Stimulated activated CD8-positive, alpha-beta memory T cell treated with anti-CD3 and anti-CD28 coated beads, Interleukin-15, amount 100 ng/mL, for 4 hours (primary cell): Measurements from ENCODE around the gene C21orf58.
A peak's percentile ranks its signal among the peaks of the same experiment; 100 is the strongest.

ENCODE experiments used
- DNase-seq, 2 donors: peaks; one replicate each; pipeline ENCODE4 v3.0.0-alpha.2; 2020; ENCODE audit warnings: low read depth in 2 of 2

Gene C21orf58

DNA sequence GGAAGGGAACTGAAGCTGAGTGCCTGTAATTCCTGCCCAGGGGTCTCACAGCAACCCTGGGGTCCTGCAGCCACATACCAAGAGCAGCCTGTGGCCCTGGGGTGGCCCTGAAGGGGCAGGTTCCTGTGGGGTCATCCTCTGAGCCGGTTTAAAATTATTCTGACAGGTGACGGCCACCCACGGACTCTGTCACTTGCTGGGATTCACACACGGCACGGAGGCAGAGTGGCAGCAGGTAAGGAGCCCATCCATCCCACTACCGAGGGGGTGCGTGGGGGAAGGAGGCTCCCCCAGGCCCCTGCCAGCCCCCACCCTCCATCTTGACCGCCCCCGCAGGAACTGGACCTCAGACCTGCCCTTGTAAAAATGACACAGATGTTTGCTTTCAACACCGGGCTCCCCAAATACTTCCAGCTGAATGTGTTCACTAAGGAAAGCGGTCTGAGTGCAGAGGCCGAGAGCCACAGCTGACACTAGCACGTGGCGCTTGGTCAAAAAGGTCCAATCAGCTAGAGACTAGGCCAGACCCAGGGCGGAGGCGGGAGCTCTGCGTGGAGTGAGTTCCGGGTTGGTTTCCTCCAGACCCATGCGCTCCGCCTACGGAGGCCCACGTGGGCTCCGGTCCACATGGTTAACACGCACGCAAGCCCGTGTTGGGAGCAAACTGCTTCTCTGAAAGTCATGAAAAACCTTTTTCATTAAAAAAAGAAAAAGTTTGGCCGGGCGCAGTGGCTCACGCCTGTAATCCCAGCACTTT lies 27.5 kb downstream of the C21orf58 start:
- DNase-seq: peak; percentile 34 to 37

- no peak for DNase-seq
These were observed 28.4 kb downstream of the C21orf58 start for GRCh38 chr21:46295177-46295770.

DNA sequence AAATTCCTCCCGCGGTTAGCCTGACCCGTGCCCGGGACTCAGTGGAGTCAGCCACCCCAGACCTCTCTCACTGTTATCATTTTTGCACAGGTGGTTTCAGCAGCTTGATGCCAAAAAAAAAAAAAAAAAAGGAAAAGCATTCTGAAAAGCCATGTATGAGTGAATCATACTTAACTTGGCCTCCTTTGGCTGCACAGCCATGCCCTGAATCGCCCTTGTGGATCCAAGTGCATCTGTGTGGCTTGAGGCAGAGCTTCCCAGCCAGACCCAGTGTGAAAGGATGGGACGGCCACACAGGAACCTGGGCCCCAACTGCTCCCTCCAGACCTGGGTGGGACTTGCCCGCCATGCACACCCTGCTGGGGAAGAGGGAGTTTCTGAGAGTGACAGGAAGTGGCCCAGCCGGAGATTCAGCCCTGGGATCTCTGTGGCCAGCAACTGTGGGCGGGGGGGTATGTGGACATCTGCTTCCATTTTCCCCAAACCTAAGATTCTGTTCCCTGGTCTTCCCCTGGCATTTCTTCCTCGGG lies 29.0 kb downstream of the C21orf58 start:
- DNase-seq: no peak

DNA sequence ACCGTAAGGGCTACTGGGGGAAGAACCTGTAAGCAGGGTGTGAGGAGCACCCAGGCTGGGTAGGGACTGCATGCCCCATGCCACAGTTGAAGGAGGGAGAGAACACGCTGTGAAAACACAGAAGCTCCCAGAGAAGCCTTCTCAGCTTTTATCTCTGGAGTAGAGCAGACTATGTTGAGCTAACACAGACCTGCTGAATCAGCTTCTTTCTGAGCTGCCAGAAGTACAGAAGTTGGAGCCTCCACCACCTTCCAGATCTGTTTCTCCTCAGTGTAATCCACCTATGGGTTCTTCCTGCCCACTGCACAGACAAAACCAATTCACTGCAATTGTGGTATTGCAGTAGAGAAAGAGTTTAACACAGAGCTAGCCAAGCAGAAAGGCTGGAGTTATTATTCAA lies 32.1 kb downstream of the C21orf58 start:
- DNase-seq: no peak

DNA sequence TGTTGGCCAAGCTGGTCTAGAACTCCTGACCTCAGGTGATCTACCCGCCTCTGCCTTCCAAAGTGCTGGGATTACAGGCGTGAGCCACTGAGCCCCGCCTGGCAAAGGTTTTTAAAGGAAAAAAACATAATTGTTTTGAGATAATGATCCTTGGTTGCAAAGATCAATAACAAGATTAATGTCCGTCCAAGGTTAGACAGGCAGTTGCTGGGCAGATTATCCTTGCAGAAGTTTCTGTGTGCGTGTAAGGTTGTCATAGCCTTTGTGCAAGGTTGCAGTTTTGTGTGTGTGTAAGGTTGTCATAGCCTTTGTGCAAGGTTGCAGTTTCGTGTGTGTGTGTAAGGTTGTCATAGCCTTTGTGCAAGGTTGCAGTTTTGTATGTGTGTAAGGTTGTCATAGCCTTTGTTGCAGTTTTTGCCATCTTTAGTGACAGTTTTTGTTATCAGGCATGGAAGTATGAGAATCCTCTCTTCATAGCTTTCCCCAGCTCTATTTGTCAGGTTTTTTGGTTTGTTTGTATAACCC lies 34.0 kb downstream of the C21orf58 start:
- no peak for DNase-seq

DNA sequence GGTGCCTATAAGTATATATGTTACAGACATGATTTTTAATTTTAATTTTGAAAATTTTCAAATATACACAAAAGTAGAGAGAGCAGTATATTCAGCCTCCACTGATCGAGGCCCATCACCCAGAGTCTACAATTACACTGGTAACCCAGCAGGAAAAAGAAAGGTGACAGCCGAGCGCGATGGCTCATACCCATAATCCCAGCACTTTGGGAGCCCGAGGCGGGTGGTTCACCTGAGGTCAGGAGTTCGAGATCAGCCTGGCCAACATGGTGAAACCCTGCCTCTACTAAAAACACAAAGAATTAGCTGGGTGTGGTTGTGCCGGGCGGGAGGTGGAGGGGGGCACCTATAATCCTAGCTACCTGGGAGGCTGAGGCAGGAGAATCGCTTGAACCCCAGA lies 36.1 kb downstream of the C21orf58 start:
- DNase-seq: no peak

GRCh38 chr21:46286648-46287002 lies 37.0 kb downstream of the C21orf58 start:
- no peak for DNase-seq

DNA sequence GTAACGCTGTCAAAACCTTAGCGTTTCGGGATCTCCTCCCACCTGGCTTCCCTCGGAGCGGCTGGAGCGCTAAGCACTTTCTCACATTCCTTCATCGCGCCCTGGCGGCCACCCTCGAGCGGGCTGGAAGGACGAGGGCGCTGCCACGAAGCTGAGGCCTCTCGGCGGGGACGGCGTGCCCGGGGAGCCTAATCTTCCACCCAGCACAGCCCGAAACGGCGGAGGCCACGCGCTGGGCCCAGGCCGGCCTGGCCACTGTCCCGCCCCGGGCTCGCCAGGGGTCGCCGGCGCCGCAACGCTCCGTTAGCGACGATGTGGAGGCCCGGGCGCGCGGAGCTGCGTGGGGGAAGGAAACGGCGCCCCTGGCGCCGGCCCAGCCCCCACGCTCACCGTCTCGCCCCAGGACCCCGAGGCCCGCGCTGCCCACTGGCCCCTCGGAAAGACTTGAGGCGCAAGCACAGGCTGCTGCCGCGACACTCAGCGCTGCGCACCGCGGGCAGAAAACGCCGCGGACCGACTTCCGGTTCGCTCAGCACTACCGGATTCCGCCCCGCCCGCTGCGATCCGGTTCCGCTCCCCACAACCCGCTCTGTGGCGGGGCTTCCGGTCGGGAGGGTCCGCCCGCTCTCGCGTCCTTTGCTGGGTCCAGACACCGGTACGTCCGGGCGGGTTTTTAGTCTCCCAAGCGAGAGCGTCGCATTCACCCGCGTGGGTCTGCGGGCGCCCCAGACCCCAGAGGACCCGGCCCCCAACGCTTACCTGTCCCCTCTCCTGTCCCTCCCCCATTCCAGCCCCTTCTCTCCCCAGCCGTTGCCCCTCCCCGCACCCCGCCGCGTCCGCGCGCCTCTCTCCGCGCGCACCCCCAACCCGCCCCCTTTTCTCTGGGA lies 37.7 kb downstream of the C21orf58 start, which contains the start of gene YBEY:
YBEY (plus strand) TSS at position 582 of the 887 bp plus-strand sequence. CDS start 572 bp downstream, outside the sequence.
- peak; percentile 66 to 74 for DNase-seq

GRCh38 chr21:46285206-46285661 lies 38.4 kb downstream of the C21orf58 start, which contains the start of gene MCM3AP:
MCM3AP (minus strand) TSS chr21:46285611; CDS start chr21:46285286, 325 bp downstream.
- no peak for DNase-seq

DNA sequence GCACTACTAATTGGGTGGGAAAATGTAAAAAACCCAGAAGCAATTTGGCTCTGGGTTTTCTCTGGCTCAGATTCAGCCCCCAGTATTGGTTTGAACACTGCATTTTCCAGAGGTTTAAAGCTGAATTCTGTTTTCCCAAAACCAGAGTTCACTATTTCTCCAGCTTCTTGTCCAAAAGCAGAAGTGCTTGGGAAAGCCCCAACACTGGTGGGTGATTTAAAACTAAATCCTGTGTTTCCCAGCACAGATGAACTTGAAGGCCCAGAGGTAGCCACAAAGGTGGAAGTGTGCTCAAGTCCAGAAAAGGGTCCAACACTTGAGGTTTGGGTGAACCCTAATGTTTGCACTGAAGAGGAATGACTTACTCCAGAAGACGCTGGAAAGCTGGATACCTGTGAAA lies 38.9 kb downstream of the C21orf58 start:
- DNase-seq: no peak

- DNase-seq: no peak
These were observed 39.5 kb downstream of the C21orf58 start for GRCh38 chr21:46284077-46284644.

- no peak for DNase-seq
These were observed 48.8 kb downstream of the C21orf58 start for GRCh38 chr21:46274797-46275390.

- DNase-seq: no peak
These were observed 50.3 kb downstream of the C21orf58 start for GRCh38 chr21:46273341-46273740.

DNA sequence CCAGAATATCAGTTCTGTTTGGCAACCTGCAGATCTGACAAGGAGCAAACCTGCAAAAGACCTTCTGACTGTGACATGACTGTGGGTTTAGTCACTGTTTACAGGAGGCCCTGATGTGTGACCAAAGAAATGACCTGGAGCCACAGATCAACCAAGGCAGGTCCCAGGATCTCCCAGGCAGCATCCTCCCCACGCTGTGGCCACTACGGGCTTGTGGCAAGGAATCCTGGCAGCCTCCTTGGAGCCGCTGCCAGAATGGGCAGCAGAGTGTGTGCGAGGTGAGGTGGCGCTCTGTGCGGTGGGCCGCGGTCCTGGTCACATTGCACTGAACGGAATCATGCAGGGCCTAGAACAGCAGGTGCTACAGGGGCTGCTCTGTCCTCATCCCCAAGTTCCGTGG lies 54.2 kb downstream of the C21orf58 start:
- DNase-seq: no peak

DNA sequence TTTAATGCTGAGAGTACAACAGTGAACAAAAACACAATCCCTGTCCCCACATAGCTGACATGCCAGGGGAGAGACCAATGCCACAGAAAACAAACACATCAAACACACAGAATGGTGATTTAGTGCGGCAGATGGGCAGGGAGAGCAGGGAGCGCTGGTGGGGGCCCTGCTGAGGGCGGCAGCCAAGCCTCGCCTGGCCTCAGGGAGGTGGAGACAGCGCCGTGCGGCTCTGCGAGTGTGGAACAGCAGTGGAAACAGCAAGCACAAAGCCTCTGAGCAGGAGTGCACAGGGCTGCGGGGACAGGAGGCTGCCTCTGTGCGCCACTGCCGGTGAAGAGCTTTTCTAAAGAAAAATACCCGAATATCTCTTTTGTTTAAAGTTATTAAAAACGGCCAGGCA lies 55.3 kb downstream of the C21orf58 start:
- no peak for DNase-seq

DNA sequence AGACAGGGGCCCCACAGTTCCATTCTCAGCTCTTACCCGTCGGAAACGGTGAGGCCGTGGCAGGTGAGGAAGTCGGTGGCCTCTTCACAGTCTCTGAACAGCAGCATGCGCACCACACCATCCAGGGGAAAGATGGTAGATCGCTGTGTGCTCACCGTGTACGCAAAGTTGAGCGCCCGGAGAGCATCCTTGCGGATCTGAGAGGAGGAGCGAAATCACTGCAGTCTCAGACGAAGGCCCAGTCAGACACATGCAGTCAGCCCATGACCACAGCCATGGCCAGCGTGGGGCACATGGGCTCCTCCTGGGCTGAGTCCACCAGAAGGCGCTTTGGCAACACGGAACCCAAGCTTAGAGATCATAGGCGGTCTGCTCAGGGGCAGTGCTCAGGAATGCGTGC lies 56.7 kb downstream of the C21orf58 start:
- DNase-seq: no peak

GRCh38 chr21:46265736-46266525 lies 57.7 kb downstream of the C21orf58 start:
- no peak for DNase-seq

GRCh38 chr21:46264690-46265144 lies 59.0 kb downstream of the C21orf58 start:
- no peak for DNase-seq

GRCh38 chr21:46264046-46264689 lies 59.5 kb downstream of the C21orf58 start:
- DNase-seq: no peak
